Liver (tissue), 3 donors: Measurements from ENCODE around the gene CIPC.

Experiments used
- ATF3 ChIP-seq: IDR thresholded peaks from 2 replicates; pipeline ENCODE4 v1.6.1; 2016; ENCODE audit warnings: antibody characterized with exemption
- CTCF ChIP-seq: fragments of 150-350 bp; IDR thresholded peaks from 2 replicates; pipeline ENCODE4 v1.5.1; 2017; ENCODE audit warnings: improper control_type of control experiment, low read depth, low read length; ENCODE audit not compliant: missing input control
- FOXA1 ChIP-seq: IDR thresholded peaks from 2 replicates; pipeline ENCODE4 v1.6.1; 2016; ENCODE audit warnings: antibody characterized with exemption
- FOXA2 ChIP-seq: IDR thresholded peaks from 2 replicates; pipeline ENCODE4 v1.6.1; 2016; ENCODE audit warnings: antibody characterized with exemption
- JUND ChIP-seq, 2 donors: IDR thresholded peaks; 2 replicates each; pipeline ENCODE4 v1.6.1; 2016; ENCODE audit warnings: antibody characterized with exemption in 2 of 2
- MAX ChIP-seq: IDR thresholded peaks from 2 replicates; pipeline ENCODE4 v1.6.1; 2016; ENCODE audit warnings: antibody characterized with exemption
- NR2F2 ChIP-seq: IDR thresholded peaks from 2 replicates; pipeline ENCODE4 v1.6.1; 2016; ENCODE audit warnings: antibody characterized with exemption
- SP1 ChIP-seq: IDR thresholded peaks from 2 replicates; pipeline ENCODE4 v1.6.1; 2018; ENCODE audit warnings: antibody characterized with exemption, mild to moderate bottlenecking
- TAF1 ChIP-seq: conservative IDR thresholded peaks from 2 replicates; pipeline ENCODE4 v1.6.1; 2016; ENCODE audit warnings: antibody characterized with exemption, mild to moderate bottlenecking
- YY1 ChIP-seq: IDR thresholded peaks from 2 replicates; pipeline ENCODE4 v1.6.1; 2016; ENCODE audit warnings: antibody characterized with exemption, mild to moderate bottlenecking
- ZBTB33 ChIP-seq: IDR thresholded peaks from 2 replicates; pipeline ENCODE4 v1.6.1; 2016; ENCODE audit warnings: antibody characterized with exemption
- donor health status: healthy.
- donor health status: healthy.

- TF ChIP-seq JUND (IDR thresholded peaks at IDR 0.05), result no peak
- no peak for TF ChIP-seq FOXA2
- no peak for TF ChIP-seq YY1
- TF ChIP-seq CTCF, result no peak
- TF ChIP-seq SP1, result no peak
- TF ChIP-seq MAX, result no peak
- TF ChIP-seq ZBTB33, result no peak
- TF ChIP-seq ATF3, result no peak
- TF ChIP-seq NR2F2, result no peak
- TF ChIP-seq FOXA1, result no peak
- TF ChIP-seq TAF1, result no peak
These were observed 9.8 kb upstream of the CIPC start for GRCh38 chr14:77088219-77088618.
